K562 (cell line): Measurements from ENCODE around the gene ETV3. TPM values are rescaled to one million over a fixed set of nuclear protein-coding genes. Genes with fewer than 3 reads are reported as not detected.

Experiments
- BRCA1 ChIP-seq, 2 experiments: fragments of 450-650 bp in 1 of 2; sonication (generic) in 1 of 2; formaldehyde crosslinking in 1 of 2; IDR thresholded peaks; 2 replicates each; pipeline versions ENCODE4 v1.5.0 to v1.6.1; 2017 to 2020; ENCODE audit warnings: mild to moderate bottlenecking in 1 of 2, missing genetic modification reagents in 1 of 2
- CEBPG ChIP-seq, 3 experiments: fragments of 200-800 bp in 1 of 3; sonication (Bioruptor generic) in 1 of 3; sonication (generic) in 1 of 3; formaldehyde crosslinking in 1 of 3; IDR thresholded peaks in 2 of 3; conservative IDR thresholded peaks in 1 of 3; 2 replicates each; pipeline versions ENCODE4 v1.6.1 to v1.8.0; 2016 to 2022; ENCODE audit warnings: missing compliant biosample characterization in 2 of 3, missing genetic modification characterization in 2 of 3, mild to moderate bottlenecking in 1 of 3, missing genetic modification reagents in 1 of 3
- CHCHD3 ChIP-seq: fragments of 250-450 bp; sonication (Bioruptor Pico); IDR thresholded peaks from 2 replicates; pipeline ENCODE4 v2.1.2; 2022; ENCODE audit warnings: mild to moderate bottlenecking
- DIDO1 ChIP-seq: fragments of 450-650 bp; IDR thresholded peaks from 2 replicates; pipeline ENCODE4 v1.6.1; 2016; ENCODE audit warnings: low read depth, missing biosample characterization, missing genetic modification characterization
- ELK1 ChIP-seq: sonication (generic); formaldehyde crosslinking; IDR thresholded peaks from 2 replicates; pipeline ENCODE4 v1.8.1; 2022; ENCODE audit warnings: missing genetic modification reagents
- ELK3 ChIP-seq: fragments of 450-650 bp; formaldehyde crosslinking; IDR thresholded peaks from 2 replicates; pipeline ENCODE4 v1.4.0; 2020; ENCODE audit warnings: mild to moderate bottlenecking
- ERF ChIP-seq: fragments of 450-650 bp; formaldehyde crosslinking; IDR thresholded peaks from 2 replicates; pipeline ENCODE4 v1.4.0; 2020; ENCODE audit warnings: mild to moderate bottlenecking, mixed read lengths
- GTF2B ChIP-seq: IDR thresholded peaks from 2 replicates; pipeline ENCODE4 v1.6.1; 2011; ENCODE audit not compliant: insufficient read length; ENCODE audit errors: extremely low read depth
- HNRNPLL ChIP-seq: fragments of 200-400 bp; formaldehyde crosslinking; IDR thresholded peaks from 2 replicates; pipeline ENCODE4 v1.6.1; 2017; ENCODE audit warnings: low read length, low read depth, mild to moderate bottlenecking; ENCODE audit not compliant: poor library complexity, severe bottlenecking
- KAT2B ChIP-seq: IDR thresholded peaks from one replicate; pipeline ENCODE4 v1.6.1; 2012; ENCODE audit warnings: low read depth, mild to moderate bottlenecking, control low read depth, inconsistent platforms, low read length, moderate library complexity
- RBM39 ChIP-seq: fragments of 200-400 bp; formaldehyde crosslinking; optimal IDR thresholded peaks from 2 replicates; pipeline ENCODE3; 2018; ENCODE audit warnings: low read depth, low read length
- SNAPC5 ChIP-seq: fragments of 250-450 bp; sonication (Bioruptor Pico); IDR thresholded peaks from 2 replicates; pipeline ENCODE4 v1.8.0; 2021; ENCODE audit warnings: moderate library complexity, mild to moderate bottlenecking, inconsistent platforms
- SREBF2 ChIP-seq: sonication (generic); formaldehyde crosslinking; IDR thresholded peaks from 2 replicates; pipeline ENCODE4 v1.4.0; 2020; ENCODE audit warnings: mild to moderate bottlenecking, missing genetic modification reagents
- TCF7 ChIP-seq: sonication (generic); IDR thresholded peaks from 2 replicates; pipeline ENCODE4 v1.6.1; 2016; ENCODE audit warnings: antibody characterized with exemption, borderline replicate concordance
- TEAD4 ChIP-seq, 2 experiments: sonication (generic) in 1 of 2; formaldehyde crosslinking in 1 of 2; IDR thresholded peaks; 2 replicates each; pipeline versions ENCODE4 v1.6.1 to v1.8.0; 2012 to 2022; ENCODE audit warnings: borderline replicate concordance in 1 of 2, inconsistent platforms in 1 of 2, low read length in 1 of 2, mild to moderate bottlenecking in 1 of 2, missing genetic modification reagents in 1 of 2
- ZNF239 ChIP-seq: fragments of 250-450 bp; sonication (Bioruptor Pico); IDR thresholded peaks from 2 replicates; pipeline ENCODE4 v1.4.0; 2020; ENCODE audit warnings: mild to moderate bottlenecking
- ZNF398 ChIP-seq: fragments of 250-450 bp; sonication (Bioruptor Pico); IDR thresholded peaks from 2 replicates; pipeline ENCODE4 v1.8.0; 2021; ENCODE audit warnings: moderate library complexity, mild to moderate bottlenecking, inconsistent platforms
- ZNF431 ChIP-seq: sonication (generic); formaldehyde crosslinking; IDR thresholded peaks from 2 replicates; pipeline ENCODE4 v1.8.0; 2022; ENCODE audit warnings: mild to moderate bottlenecking, missing genetic modification reagents
- ZNF583 ChIP-seq: fragments of 250-450 bp; sonication (Bioruptor Pico); IDR thresholded peaks from 2 replicates; pipeline ENCODE4 v1.4.0; 2020
- polyA plus RNA-seq, 8 experiments: library from polyadenylated mRNA; depleted of rRNA in 4 of 8; stranded (reverse) in 5 of 8; unstranded in 3 of 8; fragments of >200 nt; fragmentation: Nextera tagmentation in 2 of 8; fragmentation: Illumina TruSeq in 1 of 8; extraction: Ambion mirVana in 2 of 8; extraction: Trizol in 1 of 8; gene quantifications; 2 replicates each; pipeline versions ENCODE4 v1.2.1 to v1.2.3, GENCODE V29; 2011 to 2014; ENCODE audit warnings: inconsistent platforms in 1 of 8, missing spikeins in 1 of 8
- total RNA-seq, 7 experiments: library from RNA; depleted of rRNA in 6 of 7; stranded (reverse); fragments of >200 nt in 6 of 7; fragmentation: Illumina TruSeq in 2 of 7; extraction: Trizol in 2 of 7; gene quantifications; 2 replicates each; pipeline versions ENCODE4 v1.2.1 to v1.2.3, GENCODE V29; 2011 to 2021; ENCODE audit warnings: low replicate concordance in 1 of 7
- TF ChIP-seq, protein P1 (sequence below): fragments of 250-450 bp; sonication (Bioruptor Pico); IDR thresholded peaks from 2 replicates; pipeline ENCODE4 v1.4.0; 2020; ENCODE audit warnings: borderline replicate concordance

ETV3 gene
- total and polyA plus RNA-seq, 9 of the 15 experiments (the other 6 are each of a cell fraction or from before 2014, with no cell fraction given), result 3.1 to 16.0 (median 9.0) TPM

DNA sequence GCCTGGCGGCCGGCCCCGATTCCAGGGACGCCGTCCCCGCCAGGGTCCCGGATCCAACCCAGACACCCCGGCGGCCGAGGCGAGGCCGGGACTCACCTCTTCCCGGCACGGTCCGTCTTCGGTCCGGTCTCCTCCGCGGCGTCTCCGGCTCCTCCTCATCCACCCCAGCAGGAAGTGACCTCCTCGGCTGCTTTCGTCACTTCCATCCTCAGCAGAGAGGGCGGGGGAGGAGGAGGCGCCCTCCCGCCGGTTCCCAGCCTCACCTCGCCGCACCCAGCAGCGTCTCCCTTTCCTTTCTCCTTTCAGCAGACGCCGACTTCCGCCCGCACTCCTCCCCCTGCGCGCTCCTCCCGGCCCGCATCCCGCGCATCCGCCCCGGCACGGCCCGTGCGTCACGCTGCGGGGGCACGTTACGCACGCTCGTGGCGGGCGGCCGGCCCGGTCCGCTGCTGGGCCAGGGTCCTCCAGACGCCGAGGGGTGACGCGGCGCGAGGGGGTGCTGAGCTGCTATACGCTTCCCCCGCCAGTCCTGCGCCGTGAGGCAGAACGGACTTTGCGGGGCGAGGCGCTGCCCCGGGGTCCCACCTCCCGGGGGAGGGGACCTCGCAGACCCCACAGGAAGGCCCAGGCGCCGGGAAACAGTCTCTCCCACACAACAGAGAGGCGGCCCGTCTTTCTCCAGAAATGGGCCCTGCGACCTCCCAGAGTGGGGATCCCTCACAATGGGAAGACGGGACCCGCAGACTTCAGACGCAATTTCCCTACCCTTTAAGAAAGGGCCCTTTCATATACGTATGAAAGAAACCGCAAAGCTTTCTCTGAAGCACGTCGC lies at the start of gene ETV3 (continued):
- TF ChIP-seq ZNF431 (no peak), ELK3 (no peak), BRCA1 (IDR thresholded peaks at IDR 0.05) (no peak), BRCA1 (CRISPR knock-in tag; IDR thresholded peaks at IDR 0.05) (no peak), SNAPC5 (CRISPR knock-in tag) (no peak), RBM39 (no peak), ELK1 (0 out of 2 replicates have a peak, but pooled peaks have one; percentile 43), ZNF583 (CRISPR knock-in tag) (no peak), ZNF398 (CRISPR knock-in tag) (no peak), CHCHD3 (CRISPR knock-in tag) (no peak), CEBPG (CRISPR knock-in tag; IDR thresholded peaks at IDR 0.05) (no peak), CEBPG (tag; conservative IDR thresholded peaks at IDR 0.05 in 1 of 2, IDR thresholded peaks at IDR 0.05 in 1 of 2) (no peak), GTF2B (no peak), HNRNPLL (peak; percentile 93), ERF (CRISPR knock-in tag) (no peak), SREBF2 (CRISPR knock-in tag) (no peak), TEAD4 (IDR thresholded peaks at IDR 0.05; ENCODE audit: low read length) (no peak), TEAD4 (CRISPR knock-in tag; IDR thresholded peaks at IDR 0.05; ENCODE audit: borderline replicate concordance) (no peak), ZNF239 (CRISPR knock-in tag) (no peak), KAT2B (no peak), TCF7 (no peak), DIDO1 (tag) (no peak)
- TF ChIP-seq, protein P1, sequence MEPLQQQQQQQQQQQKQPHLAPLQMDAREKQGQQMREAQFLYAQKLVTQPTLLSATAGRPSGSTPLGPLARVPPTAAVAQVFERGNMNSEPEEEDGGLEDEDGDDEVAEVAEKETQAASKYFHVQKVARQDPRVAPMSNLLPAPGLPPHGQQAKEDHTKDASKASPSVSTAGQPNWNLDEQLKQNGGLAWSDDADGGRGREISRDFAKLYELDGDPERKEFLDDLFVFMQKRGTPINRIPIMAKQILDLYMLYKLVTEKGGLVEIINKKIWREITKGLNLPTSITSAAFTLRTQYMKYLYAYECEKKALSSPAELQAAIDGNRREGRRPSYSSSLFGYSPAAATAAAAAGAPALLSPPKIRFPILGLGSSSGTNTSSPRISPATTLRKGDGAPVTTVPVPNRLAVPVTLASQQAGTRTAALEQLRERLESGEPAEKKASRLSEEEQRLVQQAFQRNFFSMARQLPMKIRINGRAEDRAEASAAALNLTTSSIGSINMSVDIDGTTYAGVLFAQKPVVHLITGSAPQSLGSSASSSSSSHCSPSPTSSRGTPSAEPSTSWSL (CRISPR knock-in tag), result no peak
